ENCODE measurements around the gene ZMIZ1.

Gene ZMIZ1

GRCh38 chr10:79049931-79050895, 18.6 kb upstream of the ZMIZ1 start:
- in situ Hi-C loops (cut with MboI; ENCODE audit: low pct_unique_long_range_greater_than_20kb, low sequenced_read_pairs), result no loop called here
- no peak for DNase-seq

GRCh38 chr10:79050896-79051555, 17.7 kb upstream of the ZMIZ1 start:
- in situ Hi-C loops (cut with MboI; ENCODE audit: low pct_unique_long_range_greater_than_20kb, low sequenced_read_pairs), result no loop called here

GRCh38 chr10:79051766-79052165, 17.0 kb upstream of the ZMIZ1 start:
- DNase-seq, result no peak
- in situ Hi-C loops (cut with MboI; ENCODE audit: low pct_unique_long_range_greater_than_20kb, low sequenced_read_pairs), result no loop called here

More at GRCh38 chr10:79050896-79051555, 17.7 kb upstream of the ZMIZ1 start:
- DNase-seq, result no peak

- in situ Hi-C loops (cut with MboI; ENCODE audit: low pct_unique_long_range_greater_than_20kb, low sequenced_read_pairs), result no loop called here
- DNase-seq, result no peak
Measured at GRCh38 chr10:79052291-79053080, 16.3 kb upstream of the ZMIZ1 start.

- in situ Hi-C loops (cut with MboI; ENCODE audit: low pct_unique_long_range_greater_than_20kb, low sequenced_read_pairs), result no loop called here
- DNase-seq, result no peak
Measured at GRCh38 chr10:79053081-79053434, 15.7 kb upstream of the ZMIZ1 start.

- no peak for DNase-seq
- in situ Hi-C loops (cut with MboI; ENCODE audit: low pct_unique_long_range_greater_than_20kb, low sequenced_read_pairs), result no loop called here
Measured at GRCh38 chr10:79053481-79054202, 15.1 kb upstream of the ZMIZ1 start.

- in situ Hi-C loops (cut with MboI; ENCODE audit: low pct_unique_long_range_greater_than_20kb, low sequenced_read_pairs), result no loop called here
- DNase-seq, result no peak
Measured at GRCh38 chr10:79054203-79055099, 14.3 kb upstream of the ZMIZ1 start.

- DNase-seq, result no peak
- in situ Hi-C loops (cut with MboI; ENCODE audit: low pct_unique_long_range_greater_than_20kb, low sequenced_read_pairs), result no loop called here
Measured at GRCh38 chr10:79055100-79055782, 13.5 kb upstream of the ZMIZ1 start.

- in situ Hi-C loops (cut with MboI; ENCODE audit: low pct_unique_long_range_greater_than_20kb, low sequenced_read_pairs), result no loop called here
- DNase-seq, result no peak
Measured at GRCh38 chr10:79055892-79056291, 12.9 kb upstream of the ZMIZ1 start.

- DNase-seq, result no peak
- in situ Hi-C loops (cut with MboI; ENCODE audit: low pct_unique_long_range_greater_than_20kb, low sequenced_read_pairs), result no loop called here
Measured at GRCh38 chr10:79056361-79056735, 12.4 kb upstream of the ZMIZ1 start.

- in situ Hi-C loops (cut with MboI; ENCODE audit: low pct_unique_long_range_greater_than_20kb, low sequenced_read_pairs), result no loop called here
- no peak for DNase-seq
Measured at GRCh38 chr10:79056736-79057391, 11.9 kb upstream of the ZMIZ1 start.

GRCh38 chr10:79057481-79058275, 11.1 kb upstream of the ZMIZ1 start:
- in situ Hi-C loops (cut with MboI; ENCODE audit: low pct_unique_long_range_greater_than_20kb, low sequenced_read_pairs), result no loop called here
- no peak for DNase-seq

GRCh38 chr10:79058899-79059841, 9.6 kb upstream of the ZMIZ1 start:
- in situ Hi-C loops (cut with MboI; ENCODE audit: low pct_unique_long_range_greater_than_20kb, low sequenced_read_pairs), result no loop called here
- no peak for DNase-seq

GRCh38 chr10:79059859-79060379, 8.8 kb upstream of the ZMIZ1 start:
- in situ Hi-C loops (cut with MboI; ENCODE audit: low pct_unique_long_range_greater_than_20kb, low sequenced_read_pairs), result no loop called here
- no peak for DNase-seq

- DNase-seq, result no peak
- in situ Hi-C loops (cut with MboI; ENCODE audit: low pct_unique_long_range_greater_than_20kb, low sequenced_read_pairs), result no loop called here
Measured at GRCh38 chr10:79060641-79061255, 8.0 kb upstream of the ZMIZ1 start.

Data from KBM-7 (cell line).